ENCODE data around the gene NHSL2.

The NHSL2 gene

GRCh38 chrX:71911731-71912050, 1.0 kb downstream of the NHSL2 start:
- Histone ChIP-seq H3K9ac (ENCODE audit: low read depth, low read length) (peak overlapping the region; percentile 96), H3K36me3 (ENCODE audit: insufficient read depth, low read length) (peaks cover 3% of the 10 kb centered on the region; the same call in 1 of the 2 replicates), H3K9me3 (ENCODE audit: control insufficient read depth, insufficient read depth, low read length) (no peaks in the 10 kb centered on the region), H3K4me1 (ENCODE audit: insufficient read depth, low read length) (peaks cover 49% of the 10 kb centered on the region)

GRCh38 chrX:71912156-71912555, 1.5 kb downstream of the NHSL2 start:
- H3K9me3 ChIP-seq (ENCODE audit: control insufficient read depth, insufficient read depth, low read length): no peaks in the 10 kb centered on the region
- peaks cover 52% of the 10 kb centered on the region for H3K4me1 ChIP-seq (ENCODE audit: insufficient read depth, low read length)
- peak overlapping the region; percentile 96 for H3K9ac ChIP-seq (ENCODE audit: low read depth, low read length)
- H3K36me3 ChIP-seq (ENCODE audit: insufficient read depth, low read length): peaks cover 3% of the 10 kb centered on the region; the same call in 1 of the 2 replicates

- H3K9ac ChIP-seq (ENCODE audit: low read depth, low read length): no peak overlapping the region
- H3K4me1 ChIP-seq (ENCODE audit: insufficient read depth, low read length): peaks cover 59% of the 10 kb centered on the region
- H3K36me3 ChIP-seq (ENCODE audit: insufficient read depth, low read length): peaks cover 3% of the 10 kb centered on the region; the same call in 1 of the 2 replicates
- no peaks in the 10 kb centered on the region for H3K9me3 ChIP-seq (ENCODE audit: control insufficient read depth, insufficient read depth, low read length)
These were observed 2.7 kb downstream of the NHSL2 start for GRCh38 chrX:71913156-71913950.

GRCh38 chrX:71917621-71918343, 7.1 kb downstream of the NHSL2 start:
- Histone ChIP-seq H3K9me3 (ENCODE audit: control insufficient read depth, insufficient read depth, low read length) (no peaks in the 10 kb centered on the region), H3K4me1 (ENCODE audit: insufficient read depth, low read length) (peaks cover 67% of the 10 kb centered on the region), H3K36me3 (ENCODE audit: insufficient read depth, low read length) (peaks cover 3% of the 10 kb centered on the region; the same call in 1 of the 2 replicates), H3K9ac (ENCODE audit: low read depth, low read length) (peak overlapping the region; percentile 30)

- Histone ChIP-seq H3K4me1 (ENCODE audit: insufficient read depth, low read length) (peaks cover 63% of the 10 kb centered on the region), H3K9ac (ENCODE audit: low read depth, low read length) (no peak overlapping the region), H3K9me3 (ENCODE audit: control insufficient read depth, insufficient read depth, low read length) (no peaks in the 10 kb centered on the region), H3K36me3 (ENCODE audit: insufficient read depth, low read length) (no peaks in the 10 kb centered on the region)
These were observed 8.8 kb downstream of the NHSL2 start for GRCh38 chrX:71919431-71919830.

- H3K9ac ChIP-seq (ENCODE audit: low read depth, low read length): no peak overlapping the region
- H3K36me3 ChIP-seq (ENCODE audit: insufficient read depth, low read length): no peaks in the 10 kb centered on the region
- H3K4me1 ChIP-seq (ENCODE audit: insufficient read depth, low read length): peaks cover 64% of the 10 kb centered on the region
- no peaks in the 10 kb centered on the region for H3K9me3 ChIP-seq (ENCODE audit: control insufficient read depth, insufficient read depth, low read length)
These were observed 9.2 kb downstream of the NHSL2 start for GRCh38 chrX:71919886-71920285.

GRCh38 chrX:71922686-71923085, 12.0 kb downstream of the NHSL2 start:
- H3K36me3 ChIP-seq (ENCODE audit: insufficient read depth, low read length): no peaks in the 10 kb centered on the region
- peaks cover 58% of the 10 kb centered on the region for H3K4me1 ChIP-seq (ENCODE audit: insufficient read depth, low read length)
- no peaks in the 10 kb centered on the region for H3K9me3 ChIP-seq (ENCODE audit: control insufficient read depth, insufficient read depth, low read length)
- no peak overlapping the region for H3K9ac ChIP-seq (ENCODE audit: low read depth, low read length)

- no peaks in the 10 kb centered on the region for H3K9me3 ChIP-seq (ENCODE audit: control insufficient read depth, insufficient read depth, low read length)
- H3K9ac ChIP-seq (ENCODE audit: low read depth, low read length): no peak overlapping the region
- H3K36me3 ChIP-seq (ENCODE audit: insufficient read depth, low read length): no peaks in the 10 kb centered on the region
- H3K4me1 ChIP-seq (ENCODE audit: insufficient read depth, low read length): peaks cover 51% of the 10 kb centered on the region
These were observed 12.9 kb downstream of the NHSL2 start for GRCh38 chrX:71923516-71923915.

- Histone ChIP-seq H3K9me3 (ENCODE audit: control insufficient read depth, insufficient read depth, low read length) (no peaks in the 10 kb centered on the region), H3K36me3 (ENCODE audit: insufficient read depth, low read length) (no peaks in the 10 kb centered on the region), H3K4me1 (ENCODE audit: insufficient read depth, low read length) (peaks cover 34% of the 10 kb centered on the region), H3K9ac (ENCODE audit: low read depth, low read length) (no peak overlapping the region)
These were observed 16.4 kb downstream of the NHSL2 start for GRCh38 chrX:71927040-71927439.

- Histone ChIP-seq H3K4me1 (ENCODE audit: insufficient read depth, low read length) (peaks cover 36% of the 10 kb centered on the region), H3K36me3 (ENCODE audit: insufficient read depth, low read length) (no peaks in the 10 kb centered on the region), H3K9me3 (ENCODE audit: control insufficient read depth, insufficient read depth, low read length) (no peaks in the 10 kb centered on the region), H3K9ac (ENCODE audit: low read depth, low read length) (no peak overlapping the region)
These were observed 18.2 kb downstream of the NHSL2 start for GRCh38 chrX:71928856-71929255.

GRCh38 chrX:71930298-71930697, 19.7 kb downstream of the NHSL2 start:
- H3K9ac ChIP-seq (ENCODE audit: low read depth, low read length): no peak overlapping the region
- peaks cover 36% of the 10 kb centered on the region for H3K4me1 ChIP-seq (ENCODE audit: insufficient read depth, low read length)
- no peaks in the 10 kb centered on the region for H3K9me3 ChIP-seq (ENCODE audit: control insufficient read depth, insufficient read depth, low read length)
- H3K36me3 ChIP-seq (ENCODE audit: insufficient read depth, low read length): no peaks in the 10 kb centered on the region

- Histone ChIP-seq H3K36me3 (ENCODE audit: insufficient read depth, low read length) (no peaks in the 10 kb centered on the region; the same call in 1 of the 2 replicates), H3K9me3 (ENCODE audit: control insufficient read depth, insufficient read depth, low read length) (no peaks in the 10 kb centered on the region), H3K4me1 (ENCODE audit: insufficient read depth, low read length) (peaks cover 58% of the 10 kb centered on the region), H3K9ac (ENCODE audit: low read depth, low read length) (no peak overlapping the region)
These were observed 24.8 kb downstream of the NHSL2 start for GRCh38 chrX:71935476-71935875.

- peaks cover 70% of the 10 kb centered on the region for H3K4me1 ChIP-seq (ENCODE audit: insufficient read depth, low read length)
- H3K36me3 ChIP-seq (ENCODE audit: insufficient read depth, low read length): no peaks in the 10 kb centered on the region; the same call in 1 of the 2 replicates
- no peak overlapping the region for H3K9ac ChIP-seq (ENCODE audit: low read depth, low read length)
- H3K9me3 ChIP-seq (ENCODE audit: control insufficient read depth, insufficient read depth, low read length): no peaks in the 10 kb centered on the region
These were observed 26.0 kb downstream of the NHSL2 start for GRCh38 chrX:71936632-71937031.

GRCh38 chrX:71938371-71938770, 27.7 kb downstream of the NHSL2 start:
- no peaks in the 10 kb centered on the region for H3K9me3 ChIP-seq (ENCODE audit: control insufficient read depth, insufficient read depth, low read length)
- H3K36me3 ChIP-seq (ENCODE audit: insufficient read depth, low read length): no peaks in the 10 kb centered on the region; the same call in 1 of the 2 replicates
- no peak overlapping the region for H3K9ac ChIP-seq (ENCODE audit: low read depth, low read length)
- H3K4me1 ChIP-seq (ENCODE audit: insufficient read depth, low read length): peaks cover 80% of the 10 kb centered on the region

GRCh38 chrX:71941145-71941544, 30.5 kb downstream of the NHSL2 start:
- Histone ChIP-seq H3K9me3 (ENCODE audit: control insufficient read depth, insufficient read depth, low read length) (no peaks in the 10 kb centered on the region), H3K36me3 (ENCODE audit: insufficient read depth, low read length) (no peaks in the 10 kb centered on the region; the same call in 1 of the 2 replicates), H3K4me1 (ENCODE audit: insufficient read depth, low read length) (peaks cover 70% of the 10 kb centered on the region), H3K9ac (ENCODE audit: low read depth, low read length) (no peak overlapping the region)
